Measurements from ENCODE around the gene FOXE3. TPM values are rescaled to one million over a fixed set of nuclear protein-coding genes. Genes with fewer than 3 reads are reported as not detected.

The FOXE3 gene
- total RNA-seq, 2 experiments from 2014 or later: not detected

GRCh38 chr1:47424336-47424982, 8.4 kb downstream of the FOXE3 start:
- CTCF ChIA-PET: interaction anchor here (0.6 to 3.1 kb wide), 7 partner anchors 13 to 287 kb away, joined by 3 to 9 read pairs (median 5); partner anchors contain the start of gene FOXD2
- intact Hi-C loops (cut with micrococcal nuclease): loop anchor here (1.0 to 2.0 kb wide), 3 partner anchors 36 to 245 kb away; no protein-coding TSS in a partner anchor
- Mint-ChIP-seq H3K36me3 (ENCODE audit: low read depth) (no peaks in the 10 kb centered on the region), H3K27ac (no peak overlapping the region), H3K4me1 (ENCODE audit: low read depth) (peaks cover 2% of the 10 kb centered on the region), H3K4me3 (no peak overlapping the region), H3K9me3 (no peaks in the 10 kb centered on the region), H3K27me3 (ENCODE audit: low read depth) (peaks cover 42% of the 10 kb centered on the region)
- DNase-seq: peak; percentile 34

DNA sequence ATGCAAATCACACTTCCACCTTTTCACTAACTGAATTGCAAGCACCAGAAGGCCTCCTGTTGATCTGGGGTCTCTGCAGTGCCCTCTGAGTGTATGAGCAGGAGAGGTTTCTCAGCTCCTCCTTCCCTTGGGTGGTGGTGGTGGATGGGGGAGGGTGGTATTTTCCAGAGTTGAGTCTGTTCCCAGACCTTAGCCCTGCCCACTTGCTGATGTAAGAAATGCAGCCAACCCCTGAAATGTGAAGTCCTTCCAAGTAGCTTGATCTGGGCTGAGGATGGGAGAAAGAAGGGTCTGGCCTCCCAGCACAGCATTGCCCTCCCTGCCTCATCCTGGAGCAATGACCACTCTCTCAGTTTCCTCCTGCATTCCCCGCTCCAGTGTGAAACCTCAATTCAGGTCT, 15.4 kb downstream of the FOXE3 start:
- H3K4me1 Mint-ChIP-seq (ENCODE audit: low read depth): peaks cover 33% of the 10 kb centered on the region
- intact Hi-C loops (cut with micrococcal nuclease): no loop called here
- no peak overlapping the region for H3K27ac Mint-ChIP-seq
- no peaks in the 10 kb centered on the region for H3K9me3 Mint-ChIP-seq
- H3K36me3 Mint-ChIP-seq (ENCODE audit: low read depth): peaks cover 9% of the 10 kb centered on the region
- peaks cover 66% of the 10 kb centered on the region for H3K27me3 Mint-ChIP-seq (ENCODE audit: low read depth)
- DNase-seq: no peak
- no peak overlapping the region for H3K4me3 Mint-ChIP-seq
- CTCF ChIA-PET: interaction anchor here (0.8 to 8.2 kb wide), 6 partner anchors 8 to 295 kb away, joined by 3 to 123 read pairs (median 4); no protein-coding TSS in a partner anchor

DNA sequence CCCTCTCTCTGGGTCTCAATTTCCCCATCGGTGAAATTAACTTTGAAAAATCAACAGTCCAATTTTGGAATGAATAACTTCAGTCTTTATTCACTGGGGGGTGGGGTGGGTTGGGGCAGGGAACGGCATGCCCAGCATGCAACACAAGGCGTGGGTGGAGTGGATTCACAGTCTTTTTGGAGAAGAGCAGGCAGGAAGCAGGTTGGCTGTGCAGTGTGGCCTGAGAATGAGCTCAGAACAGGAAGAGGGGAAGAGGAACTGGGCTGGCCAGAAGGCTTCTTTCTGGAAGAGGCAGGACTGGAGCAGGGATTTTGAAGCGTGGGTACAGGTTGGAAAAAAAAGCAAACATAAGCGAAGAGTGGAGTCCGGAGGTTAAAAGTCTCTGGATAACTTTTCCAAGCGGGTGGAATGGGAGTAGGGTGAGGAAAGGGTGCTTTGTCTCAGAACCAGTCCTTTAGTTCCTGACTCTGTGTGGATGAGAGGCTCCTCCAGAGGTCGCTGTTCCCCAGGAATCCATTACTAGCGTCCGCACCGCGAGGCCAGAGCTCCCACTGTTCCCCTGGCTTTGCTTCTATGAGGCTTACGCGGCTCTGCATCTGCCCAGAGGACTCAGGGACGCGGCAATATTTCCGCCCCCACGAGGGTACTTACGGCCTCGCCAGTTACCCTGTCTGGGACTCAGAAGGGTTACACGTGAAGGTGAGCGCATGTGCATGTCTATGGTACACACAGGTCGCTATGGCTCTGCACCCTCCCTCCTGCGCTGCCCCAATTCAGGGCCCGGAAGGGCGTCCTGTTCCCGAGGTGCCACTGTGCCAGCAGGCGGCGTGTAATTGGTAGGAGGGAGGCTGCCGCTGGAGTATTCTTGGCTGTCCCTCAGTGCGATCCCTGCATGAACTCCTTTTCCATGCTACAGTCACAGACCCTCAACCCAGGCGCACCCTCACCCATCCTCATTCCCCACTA, 16.3 kb downstream of the FOXE3 start:
- peaks cover 64% of the 10 kb centered on the region for H3K27me3 Mint-ChIP-seq (ENCODE audit: low read depth)
- peaks cover 9% of the 10 kb centered on the region for H3K36me3 Mint-ChIP-seq (ENCODE audit: low read depth)
- peak; percentile 82 for DNase-seq
- CTCF ChIA-PET: interaction anchor here (0.6 to 8.2 kb wide), 11 partner anchors 9 to 540 kb away, joined by 3 to 123 read pairs (median 3); no protein-coding TSS in a partner anchor
- no peak overlapping the region for H3K27ac Mint-ChIP-seq
- H3K9me3 Mint-ChIP-seq: no peaks in the 10 kb centered on the region
- H3K4me3 Mint-ChIP-seq: peak overlapping the region; percentile 26
- peaks cover 33% of the 10 kb centered on the region for H3K4me1 Mint-ChIP-seq (ENCODE audit: low read depth)
- intact Hi-C loops (cut with micrococcal nuclease): loop anchor here (1.0 kb wide), 2 partner anchors 278 to 294 kb away; no protein-coding TSS in a partner anchor

- Mint-ChIP-seq H3K4me3 (peak overlapping the region; percentile 38), H3K36me3 (ENCODE audit: low read depth) (peaks cover 9% of the 10 kb centered on the region), H3K9me3 (no peaks in the 10 kb centered on the region), H3K4me1 (ENCODE audit: low read depth) (peaks cover 33% of the 10 kb centered on the region), H3K27me3 (ENCODE audit: low read depth) (peaks cover 62% of the 10 kb centered on the region), H3K27ac (no peak overlapping the region)
- intact Hi-C loops (cut with micrococcal nuclease): no loop called here
- DNase-seq: no peak
- CTCF ChIA-PET: interaction anchor here (0.6 to 8.2 kb wide), 9 partner anchors 18 to 539 kb away, joined by 3 to 123 read pairs (median 3); no protein-coding TSS in a partner anchor
These were observed 16.9 kb downstream of the FOXE3 start for GRCh38 chr1:47433037-47433421.

DNA sequence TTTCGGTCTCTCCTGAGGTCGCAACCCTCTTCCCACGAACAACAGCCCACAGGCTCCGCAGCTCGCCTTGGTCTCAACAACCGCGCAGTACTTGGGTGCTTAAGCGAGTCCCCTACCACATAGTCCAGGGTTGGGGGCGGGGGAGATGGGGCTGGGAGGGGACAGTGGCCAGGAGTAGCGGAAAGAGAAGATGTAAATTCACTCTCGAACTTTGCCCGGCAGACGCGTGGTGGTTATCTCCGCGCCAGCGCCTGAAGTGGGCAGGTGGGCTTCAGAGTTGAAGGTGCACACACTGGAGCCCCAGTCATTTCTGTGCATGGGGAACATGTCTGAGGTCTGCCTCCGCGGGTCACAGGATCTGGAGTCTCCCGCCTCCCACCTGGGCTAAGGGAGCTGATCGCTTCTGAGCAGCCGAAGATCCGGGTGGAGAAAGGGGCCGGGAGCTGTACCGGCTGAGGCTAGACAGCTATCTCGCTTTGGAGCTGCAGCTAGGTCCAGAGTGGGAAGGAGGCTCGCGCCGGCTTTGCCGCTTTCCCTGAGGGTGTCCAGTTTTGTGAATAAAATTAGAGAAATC, 17.5 kb downstream of the FOXE3 start:
- peak overlapping the region; percentile 43 for H3K4me3 Mint-ChIP-seq
- CTCF ChIA-PET: interaction anchor here (0.6 to 8.2 kb wide), 11 partner anchors 19 to 293 kb away, joined by 3 to 123 read pairs (median 4); no protein-coding TSS in a partner anchor
- H3K27me3 Mint-ChIP-seq (ENCODE audit: low read depth): peaks cover 61% of the 10 kb centered on the region
- peaks cover 9% of the 10 kb centered on the region for H3K36me3 Mint-ChIP-seq (ENCODE audit: low read depth)
- peaks cover 33% of the 10 kb centered on the region for H3K4me1 Mint-ChIP-seq (ENCODE audit: low read depth)
- intact Hi-C loops (cut with micrococcal nuclease): no loop called here
- H3K27ac Mint-ChIP-seq: no peak overlapping the region
- no peaks in the 10 kb centered on the region for H3K9me3 Mint-ChIP-seq
- no peak for DNase-seq

DNA sequence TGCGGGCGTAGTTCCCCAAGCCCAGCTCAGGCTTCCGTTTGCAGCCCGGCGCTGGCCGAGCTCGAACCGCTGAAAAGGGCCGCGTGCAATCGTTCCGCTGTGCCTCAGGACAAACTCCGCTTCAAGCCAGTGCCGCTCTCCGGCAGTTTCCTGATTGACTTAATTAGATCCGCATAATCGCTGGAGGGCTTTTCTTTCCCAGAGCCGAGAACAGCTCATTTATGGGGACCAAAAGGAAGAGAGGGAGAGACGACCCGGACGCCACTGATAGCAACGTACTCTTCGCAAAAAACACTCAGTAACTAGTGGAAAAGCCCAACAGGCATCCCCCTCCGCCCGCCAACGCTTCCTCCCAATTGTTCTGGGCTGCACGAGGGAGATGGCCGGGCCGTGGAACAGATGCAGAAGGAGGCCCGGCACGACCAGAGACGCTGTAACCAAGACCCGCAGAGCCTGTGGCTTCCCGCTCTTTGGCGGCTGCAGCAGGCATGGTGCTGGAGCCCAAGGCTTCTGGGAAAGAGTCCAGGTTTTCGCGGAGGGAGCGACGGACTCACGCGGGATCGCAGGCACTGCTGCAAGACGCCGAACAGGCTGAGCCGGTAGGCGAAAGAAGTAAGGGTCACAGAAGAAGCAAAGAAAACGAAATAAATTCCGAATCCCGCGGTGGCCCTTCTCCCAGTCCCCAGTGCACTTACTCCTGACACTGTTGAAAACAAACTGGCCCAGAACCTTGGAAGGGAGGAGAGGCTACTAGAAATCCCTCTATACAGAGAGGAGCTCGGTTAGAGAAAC, 18.2 kb downstream of the FOXE3 start:
- CTCF ChIA-PET: interaction anchor here (0.6 to 8.2 kb wide), 14 partner anchors 12 to 293 kb away, joined by 3 to 123 read pairs (median 4); partner anchors contain the start of gene PDZK1IP1
- Mint-ChIP-seq H3K9me3 (no peaks in the 10 kb centered on the region), H3K36me3 (ENCODE audit: low read depth) (peaks cover 9% of the 10 kb centered on the region), H3K4me1 (ENCODE audit: low read depth) (peaks cover 33% of the 10 kb centered on the region), H3K4me3 (peak overlapping the region; percentile 43), H3K27me3 (ENCODE audit: low read depth) (peaks cover 54% of the 10 kb centered on the region), H3K27ac (no peak overlapping the region)
- no peak for DNase-seq
- intact Hi-C loops (cut with micrococcal nuclease): no loop called here

- no peak overlapping the region for H3K27ac Mint-ChIP-seq
- H3K4me3 Mint-ChIP-seq: peak overlapping the region; percentile 92
- H3K27me3 Mint-ChIP-seq (ENCODE audit: low read depth): peaks cover 51% of the 10 kb centered on the region
- H3K9me3 Mint-ChIP-seq: no peaks in the 10 kb centered on the region
- H3K36me3 Mint-ChIP-seq (ENCODE audit: low read depth): peaks cover 9% of the 10 kb centered on the region
- peaks cover 33% of the 10 kb centered on the region for H3K4me1 Mint-ChIP-seq (ENCODE audit: low read depth)
- CTCF ChIA-PET: interaction anchor here (0.7 to 8.2 kb wide), 31 partner anchors 8 to 326 kb away, joined by 3 to 123 read pairs (median 4); partner anchors contain the start of gene PDZK1IP1
- intact Hi-C loops (cut with micrococcal nuclease): loop anchor here (1.0 to 5.0 kb wide), 9 partner anchors 48 to 291 kb away; partner anchors contain the start of genes STIL and TAL1
- DNase-seq: no peak
These were observed 19.6 kb downstream of the FOXE3 start for GRCh38 chr1:47435506-47436303.

- Mint-ChIP-seq H3K36me3 (ENCODE audit: low read depth) (peaks cover 9% of the 10 kb centered on the region), H3K4me3 (peak overlapping the region; percentile 92), H3K27me3 (ENCODE audit: low read depth) (peaks cover 46% of the 10 kb centered on the region), H3K4me1 (ENCODE audit: low read depth) (peaks cover 33% of the 10 kb centered on the region), H3K27ac (peak overlapping the region; percentile 53), H3K9me3 (no peaks in the 10 kb centered on the region)
- peak; percentile 88 for DNase-seq
- CTCF ChIA-PET: interaction anchor here (0.6 to 8.2 kb wide), 32 partner anchors 8 to 325 kb away, joined by 3 to 123 read pairs (median 4); no protein-coding TSS in a partner anchor
- intact Hi-C loops (cut with micrococcal nuclease): loop anchor here (1.0 to 5.0 kb wide), 9 partner anchors 49 to 290 kb away; partner anchors contain the start of genes STIL and TAL1
These were observed 20.4 kb downstream of the FOXE3 start for GRCh38 chr1:47436304-47436978.

DNA sequence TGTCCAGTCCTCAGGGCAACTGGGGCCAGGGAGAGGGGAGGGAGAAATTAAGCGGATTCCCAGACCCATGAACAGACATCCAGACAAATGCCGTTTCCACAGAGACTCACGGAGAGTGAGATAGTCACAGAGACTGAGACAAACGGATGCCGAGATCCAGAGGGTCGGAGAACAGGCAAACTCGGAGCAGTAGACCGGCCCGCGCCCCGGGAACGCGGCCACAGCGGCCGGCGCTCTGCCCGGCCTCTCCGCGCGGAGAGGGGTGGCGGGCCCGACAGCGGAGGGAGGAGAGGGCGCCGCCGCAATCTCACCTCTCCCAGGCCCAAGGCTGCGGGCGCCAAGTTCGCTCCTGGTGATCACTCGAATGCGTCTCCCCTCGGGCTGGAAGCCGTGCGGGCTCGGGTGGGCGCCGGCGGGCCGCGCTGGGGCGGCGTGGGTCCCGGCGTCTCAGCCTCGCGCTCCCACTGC, 20.9 kb downstream of the FOXE3 start:
- DNase-seq: no peak
- Mint-ChIP-seq H3K27me3 (ENCODE audit: low read depth) (peaks cover 42% of the 10 kb centered on the region), H3K9me3 (no peaks in the 10 kb centered on the region), H3K36me3 (ENCODE audit: low read depth) (peaks cover 9% of the 10 kb centered on the region), H3K4me1 (ENCODE audit: low read depth) (peaks cover 29% of the 10 kb centered on the region), H3K4me3 (peak overlapping the region; percentile 92), H3K27ac (peak overlapping the region; percentile 53)
- CTCF ChIA-PET: interaction anchor here (0.6 to 8.2 kb wide), 43 partner anchors 8 to 324 kb away, joined by 3 to 123 read pairs (median 4); partner anchors contain the start of genes CMPK1 and STIL
- intact Hi-C loops (cut with micrococcal nuclease): loop anchor here (1.0 to 5.0 kb wide), 12 partner anchors 8 to 289 kb away; partner anchors contain the start of genes STIL and TAL1
